Tibial artery (tissue), 4 donors: ENCODE data around the gene NCKAP5.

ENCODE experiments used
- DNase-seq, 2 donors: peaks; one replicate each; pipeline ENCODE4 v3.0.0-alpha.2; 2019
- H3K27ac ChIP-seq, 2 donors: fragments of 200-600 bp; sonication (generic) in 1 of 2; 1 replicate in 1 of 2; 2 replicates in 1 of 2; pipeline ENCODE4 v1.5.1; 2018 to 2019; ENCODE audit warnings: mild to moderate bottlenecking in 1 of 2
- H3K27me3 ChIP-seq, 2 donors: fragments of 200-600 bp; sonication (generic) in 1 of 2; one replicate each; pipeline versions ENCODE4 v1.5.1 to v1.6.0; 2016 to 2019
- H3K36me3 ChIP-seq, 3 donors: fragments of 200-600 bp; sonication (generic) in 2 of 3; one replicate each; pipeline ENCODE4 v1.5.1; 2016 to 2019; ENCODE audit warnings: mild to moderate bottlenecking in 2 of 3
- H3K4me1 ChIP-seq, 4 donors: fragments of 200-600 bp; sonication (generic) in 2 of 4; 1 replicate in 3 of 4; 2 replicates in 1 of 4; pipeline ENCODE4 v1.5.1; 2016 to 2019
- H3K4me3 ChIP-seq, 2 donors: fragments of 200-600 bp; sonication (generic) in 1 of 2; 1 replicate in 1 of 2; 2 replicates in 1 of 2; pipeline ENCODE4 v1.5.1; 2018 to 2019; ENCODE audit warnings: mild to moderate bottlenecking in 2 of 2
- H3K9me3 ChIP-seq, 3 donors: fragments of 200-600 bp; sonication (generic) in 1 of 3; one replicate each; pipeline ENCODE4 v1.5.1; 2016 to 2019
- CTCF ChIP-seq, 2 experiments: fragments of 200-600 bp in 1 of 2; fragments of 450-650 bp in 1 of 2; IDR thresholded peaks; one replicate each; pipeline ENCODE4 v1.5.1; 2017 to 2019; ENCODE audit warnings: antibody characterized with exemption in 2 of 2, mild to moderate bottlenecking in 1 of 2, moderate library complexity in 1 of 2
- intact Hi-C: fragments of 100-400 bp; cut with DNase I; formaldehyde crosslinking; loops from one replicate; pipeline ENCODE4 v1.15.0; 2023; ENCODE audit warnings: low total_unique reads

NCKAP5 gene

DNA sequence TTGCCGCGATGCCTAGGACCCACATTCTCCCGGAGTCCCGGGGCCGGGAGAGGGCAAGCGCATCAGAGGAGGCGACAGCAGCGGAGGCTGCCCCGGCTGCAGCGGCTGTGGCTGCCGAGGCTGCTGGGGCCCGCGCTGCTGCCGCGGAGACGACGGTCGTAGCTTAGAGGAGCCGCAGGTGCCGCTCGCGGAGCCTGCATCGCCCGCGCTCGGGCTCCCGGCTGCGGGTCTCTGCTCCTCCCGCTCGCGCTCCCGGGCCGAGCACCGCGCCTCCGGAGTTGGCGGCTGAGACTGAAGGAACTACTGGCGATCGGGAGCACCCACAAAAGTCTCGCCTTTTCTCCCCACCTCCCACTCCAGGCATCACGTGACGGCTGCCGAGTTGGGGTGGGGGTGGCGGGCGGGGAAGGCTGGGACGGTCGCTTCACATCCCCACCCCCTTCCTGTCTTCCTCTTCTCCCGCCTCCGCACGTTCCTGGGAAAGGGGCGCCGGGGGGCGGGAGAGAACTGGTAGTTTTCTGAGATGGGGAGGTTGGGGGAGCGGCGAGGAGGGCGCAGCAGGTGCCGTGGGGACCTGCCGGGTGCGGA lies 898.3 kb downstream of the NCKAP5 start, which contains the start of gene LYPD1:
Gene LYPD1 (minus strand): TSS at position 298 of the 588 bp plus-strand sequence. CDS start 273 bp downstream, at position 25.
- H3K4me3 ChIP-seq, result peak within 1 kb of the TSS; percentile 31 to 51
- H3K4me1 ChIP-seq, result peaks cover 0 to 33% (median 27%) of the 10 kb centered on the region in 4 donors
- no peak within 1 kb of the TSS for H3K27ac ChIP-seq
- DNase-seq, result no peak
- no peak for TF ChIP-seq CTCF (IDR thresholded peaks at IDR 0.05)
- no peaks in the 10 kb centered on the region for H3K36me3 ChIP-seq
- peaks cover 0 to 44% of the 10 kb centered on the region in 2 donors for H3K27me3 ChIP-seq
- no peaks in the 10 kb centered on the region for H3K9me3 ChIP-seq
- intact Hi-C loops, result no loop called here

- peaks cover 0 to 44% of the 10 kb centered on the region in 2 donors for H3K27me3 ChIP-seq
- H3K4me1 ChIP-seq, result peaks cover 0 to 33% (median 27%) of the 10 kb centered on the region in 4 donors
- no peaks in the 10 kb centered on the region for H3K9me3 ChIP-seq
- H3K36me3 ChIP-seq, result no peaks in the 10 kb centered on the region
- no peak overlapping the region for H3K27ac ChIP-seq
- intact Hi-C loops, result no loop called here
- DNase-seq, result peak in 1 of 2 donors; percentile 59
- peak overlapping the region; percentile 31 to 51 for H3K4me3 ChIP-seq
- no peak for TF ChIP-seq CTCF (IDR thresholded peaks at IDR 0.05)
These were observed 899.0 kb downstream of the NCKAP5 start for GRCh38 chr2:132668987-132669907.

DNA sequence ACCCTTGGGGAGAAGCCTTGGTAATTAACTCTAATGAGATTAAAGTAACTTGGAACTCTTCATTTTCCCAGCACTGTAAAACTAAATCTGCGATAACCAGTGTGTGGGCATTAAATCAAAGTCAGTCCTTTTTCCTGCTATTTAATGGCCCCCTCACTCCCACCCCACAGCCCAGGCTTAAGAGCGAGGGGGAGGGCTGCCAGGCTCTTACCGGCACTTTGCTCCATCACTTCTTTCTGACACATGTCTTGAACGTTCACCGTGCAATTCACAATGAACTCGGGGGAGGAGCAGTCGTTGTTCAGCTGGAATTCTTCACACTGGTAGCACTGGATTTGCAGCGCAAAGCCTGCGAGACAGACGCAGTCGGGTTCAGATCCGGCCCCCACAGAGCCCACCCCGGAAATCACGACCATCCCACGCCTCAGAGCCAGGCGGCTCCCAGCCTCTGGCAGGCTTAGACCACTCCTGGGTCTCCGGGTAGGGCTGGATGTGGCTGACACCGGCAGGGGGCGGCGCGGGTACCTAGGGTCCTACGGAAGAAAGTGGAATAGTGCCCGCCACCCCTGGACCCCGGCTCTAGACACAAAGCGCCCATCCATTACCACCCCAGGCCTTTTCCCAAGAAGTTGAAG lies 900.0 kb downstream of the NCKAP5 start:
- TF ChIP-seq CTCF (IDR thresholded peaks at IDR 0.05), result no peak
- Histone ChIP-seq H3K27ac (no peak overlapping the region), H3K4me1 (peaks cover 0 to 33% (median 27%) of the 10 kb centered on the region in 4 donors), H3K9me3 (no peaks in the 10 kb centered on the region), H3K4me3 (no peak overlapping the region), H3K27me3 (peaks cover 0 to 41% of the 10 kb centered on the region in 2 donors), H3K36me3 (no peaks in the 10 kb centered on the region)
- intact Hi-C loops, result no loop called here
- no peak for DNase-seq

- intact Hi-C loops, result no loop called here
- no peak for TF ChIP-seq CTCF (IDR thresholded peaks at IDR 0.05)
- Histone ChIP-seq H3K4me1 (peaks cover 0 to 33% (median 27%) of the 10 kb centered on the region in 4 donors), H3K27me3 (peaks cover 0 to 41% of the 10 kb centered on the region in 2 donors), H3K36me3 (no peaks in the 10 kb centered on the region), H3K9me3 (no peaks in the 10 kb centered on the region), H3K4me3 (no peak overlapping the region), H3K27ac (no peak overlapping the region)
- no peak for DNase-seq
These were observed 900.6 kb downstream of the NCKAP5 start for GRCh38 chr2:132667706-132668105.

DNA sequence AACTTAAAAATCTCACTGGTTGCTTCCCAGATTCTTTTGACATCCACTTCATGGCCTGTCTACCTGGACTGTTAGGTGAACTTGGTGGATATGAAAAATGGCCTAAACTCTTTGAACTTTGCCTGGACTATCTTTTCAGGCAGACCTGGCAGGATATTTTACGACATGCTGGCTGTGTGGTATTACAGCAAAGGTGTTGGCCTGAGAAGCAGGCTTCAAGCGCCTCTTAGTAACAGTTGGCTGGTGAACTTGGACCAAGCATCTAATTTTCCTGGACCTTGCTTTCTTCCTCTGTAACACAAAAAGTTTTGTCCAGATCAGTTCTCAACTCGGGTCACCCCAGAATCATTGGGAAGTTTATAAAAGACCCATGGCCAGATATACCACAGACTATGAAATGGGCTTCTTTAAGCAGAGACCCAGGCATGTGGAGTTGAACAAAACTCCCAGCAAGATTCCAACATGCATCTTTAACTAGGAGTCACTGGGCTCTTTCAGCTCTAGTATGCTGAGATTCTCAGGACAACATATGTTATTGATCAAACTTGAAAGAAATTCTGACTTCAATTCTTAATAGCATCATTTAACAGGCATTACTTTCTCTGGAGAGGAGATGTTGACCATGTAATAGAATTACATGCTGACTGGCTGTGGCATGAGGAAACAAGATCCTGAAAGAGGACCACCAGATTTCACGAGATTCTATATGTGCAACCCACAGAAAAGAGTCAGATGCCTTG lies 902.7 kb downstream of the NCKAP5 start:
- Histone ChIP-seq H3K27me3 (peaks cover 0 to 36% of the 10 kb centered on the region in 2 donors), H3K9me3 (no peaks in the 10 kb centered on the region), H3K4me3 (no peak overlapping the region), H3K4me1 (peaks cover 0 to 23% (median 21%) of the 10 kb centered on the region in 4 donors), H3K36me3 (no peaks in the 10 kb centered on the region), H3K27ac (no peak overlapping the region)
- DNase-seq, result no peak
- intact Hi-C loops, result no loop called here
- TF ChIP-seq CTCF (IDR thresholded peaks at IDR 0.05), result no peak
